ENCODE results near the gene MEIS2. TPM values are rescaled to one million over a fixed set of nuclear protein-coding genes. Genes with fewer than 3 reads are reported as not detected.

Gene MEIS2
- total RNA-seq, 1 experiment from 2014 or later = 9.3 TPM

- ChIA-PET POLR2A (ENCODE audit: low non-redundant PET) (no interaction called here), CTCF (no interaction called here)
- no peaks in the 10 kb centered on the region for H3K36me3 ChIP-seq (ENCODE audit: insufficient read depth, low read length, poor library complexity, severe bottlenecking)
- intact Hi-C loops (cut with micrococcal nuclease; ENCODE audit: unreplicated experiment) = loop anchor here (5.0 to 10.0 kb wide), 3 partner anchors 754 to 1846 kb away; no protein-coding TSS in a partner anchor
- no TSS peak for BruUV-seq (replicated peaks)
- H3K4me1 ChIP-seq (ENCODE audit: insufficient read depth, low read length, poor library complexity, severe bottlenecking) = no peaks in the 10 kb centered on the region
- H3K27ac ChIP-seq (ENCODE audit: low read depth, low read length, poor library complexity, severe bottlenecking) = no peak overlapping the region
- H3K4me3 ChIP-seq (ENCODE audit: low read depth, low read length, poor library complexity, severe bottlenecking) = no peak overlapping the region
- H3K9me3 ChIP-seq (ENCODE audit: low read depth, low read length, poor library complexity, severe bottlenecking) = no peaks in the 10 kb centered on the region
- no peaks in the 10 kb centered on the region for H3K27me3 ChIP-seq (replicated peaks; ENCODE audit: insufficient read depth, low read depth, low read length, poor library complexity)
- TF ChIP-seq CTCF (conservative IDR thresholded peaks at IDR 0.05; ENCODE audit: low read depth, low read length) = no peak
- no peak for TF ChIP-seq EZH2 (IDR thresholded peaks at IDR 0.05; ENCODE audit: borderline replicate concordance, low read depth, low read length, poor library complexity, severe bottlenecking)
- no peak for DNase-seq (ENCODE audit: low spot score)
Measured at GRCh38 chr15:37130356-37130755, 30.0 kb upstream of the MEIS2 start.

- Histone ChIP-seq H3K36me3 (ENCODE audit: insufficient read depth, low read length, poor library complexity, severe bottlenecking) (no peaks in the 10 kb centered on the region), H3K9me3 (ENCODE audit: low read depth, low read length, poor library complexity, severe bottlenecking) (no peaks in the 10 kb centered on the region), H3K27me3 (replicated peaks; ENCODE audit: insufficient read depth, low read depth, low read length, poor library complexity) (no peaks in the 10 kb centered on the region), H3K4me3 (ENCODE audit: low read depth, low read length, poor library complexity, severe bottlenecking) (no peak overlapping the region), H3K4me1 (ENCODE audit: insufficient read depth, low read length, poor library complexity, severe bottlenecking) (no peaks in the 10 kb centered on the region), H3K27ac (ENCODE audit: low read depth, low read length, poor library complexity, severe bottlenecking) (no peak overlapping the region)
- intact Hi-C loops (cut with micrococcal nuclease; ENCODE audit: unreplicated experiment) = no loop called here
- no TSS peak for BruUV-seq (replicated peaks)
- DNase-seq (ENCODE audit: low spot score) = no peak
- ChIA-PET POLR2A (ENCODE audit: low non-redundant PET) (no interaction called here), CTCF (no interaction called here)
- TF ChIP-seq CTCF (conservative IDR thresholded peaks at IDR 0.05; ENCODE audit: low read depth, low read length) (no peak), EZH2 (IDR thresholded peaks at IDR 0.05; ENCODE audit: borderline replicate concordance, low read depth, low read length, poor library complexity, severe bottlenecking) (no peak)
Measured at GRCh38 chr15:37125143-37125542, 24.8 kb upstream of the MEIS2 start.

GRCh38 chr15:37124331-37124730 lies 24.0 kb upstream of the MEIS2 start:
- CTCF ChIA-PET = no interaction called here

More at GRCh38 chr15:37124331-37124730, 24.0 kb upstream of the MEIS2 start:
- no peaks in the 10 kb centered on the region for H3K36me3 ChIP-seq (ENCODE audit: insufficient read depth, low read length, poor library complexity, severe bottlenecking)
- no peak for TF ChIP-seq EZH2 (IDR thresholded peaks at IDR 0.05; ENCODE audit: borderline replicate concordance, low read depth, low read length, poor library complexity, severe bottlenecking)
- no peak for TF ChIP-seq CTCF (conservative IDR thresholded peaks at IDR 0.05; ENCODE audit: low read depth, low read length)
- no TSS peak for BruUV-seq (replicated peaks)
- no peaks in the 10 kb centered on the region for H3K4me1 ChIP-seq (ENCODE audit: insufficient read depth, low read length, poor library complexity, severe bottlenecking)
- POLR2A ChIA-PET (ENCODE audit: low non-redundant PET) = no interaction called here
- DNase-seq (ENCODE audit: low spot score) = no peak
- no peaks in the 10 kb centered on the region for H3K9me3 ChIP-seq (ENCODE audit: low read depth, low read length, poor library complexity, severe bottlenecking)
- no peak overlapping the region for H3K27ac ChIP-seq (ENCODE audit: low read depth, low read length, poor library complexity, severe bottlenecking)
- no peaks in the 10 kb centered on the region for H3K27me3 ChIP-seq (replicated peaks; ENCODE audit: insufficient read depth, low read depth, low read length, poor library complexity)
- intact Hi-C loops (cut with micrococcal nuclease; ENCODE audit: unreplicated experiment) = no loop called here
- no peak overlapping the region for H3K4me3 ChIP-seq (ENCODE audit: low read depth, low read length, poor library complexity, severe bottlenecking)

Data from A673 (cell line).